HG02970 (cell line): ENCODE data around the gene KRT27.
"Not testable (repeated sequence)": the region's sequence is repeated elsewhere in the genome, so short reads cannot be mapped to it uniquely, and the experiment has no call there.

Source experiments
- ATAC-seq: cut with Tn5 transposase; IDR thresholded peaks from one replicate; pipeline ENCODE4 v1.9.1; 2021; ENCODE audit warnings: mild to moderate bottlenecking, moderate library complexity, moderate number of reproducible peaks; ENCODE audit not compliant: unreplicated experiment, low FRiP score

KRT27 gene

DNA sequence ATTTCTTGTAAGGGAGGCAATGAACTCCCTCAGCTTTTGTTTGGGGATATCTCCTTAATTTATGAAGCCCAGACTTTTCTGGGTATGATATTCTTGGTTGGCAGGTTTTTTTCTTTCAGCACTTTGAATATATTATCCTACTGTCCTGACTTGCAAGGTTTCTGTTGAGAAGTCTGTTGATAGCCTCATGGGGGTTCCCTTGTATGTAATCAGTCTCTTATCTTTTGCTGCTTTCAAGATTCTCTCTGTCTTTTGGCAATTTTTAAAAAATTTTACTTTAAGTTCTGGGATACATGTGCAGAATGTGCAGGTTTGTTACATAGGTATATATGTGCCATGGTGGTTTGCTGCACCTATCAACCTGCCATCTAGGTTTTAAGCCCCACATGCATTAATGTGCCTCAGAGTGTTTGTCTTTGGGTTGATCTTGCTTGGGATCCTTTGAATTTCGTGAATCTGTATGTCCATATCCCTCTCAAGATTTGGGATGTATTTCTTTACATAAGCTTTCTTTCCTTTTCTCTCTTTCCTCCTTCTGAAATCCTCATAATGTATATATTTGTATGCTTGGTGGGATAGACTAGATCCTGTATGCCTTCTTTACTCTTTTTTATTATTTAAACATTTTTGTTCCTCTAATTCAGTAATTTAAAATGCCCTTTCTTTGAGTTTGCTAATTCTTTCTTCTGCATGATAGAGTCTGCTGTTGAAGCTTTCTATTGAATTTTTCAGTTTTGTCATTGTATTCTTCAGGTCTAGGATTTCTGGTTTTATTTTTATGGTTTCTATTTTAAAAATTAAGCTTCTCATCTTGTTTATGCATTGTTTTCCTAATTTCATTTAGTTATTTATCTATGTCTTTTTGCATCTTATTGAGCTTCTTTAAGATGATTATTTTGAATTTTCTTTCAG, 22.0 kb downstream of the KRT27 start:
- no peak for ATAC-seq

DNA sequence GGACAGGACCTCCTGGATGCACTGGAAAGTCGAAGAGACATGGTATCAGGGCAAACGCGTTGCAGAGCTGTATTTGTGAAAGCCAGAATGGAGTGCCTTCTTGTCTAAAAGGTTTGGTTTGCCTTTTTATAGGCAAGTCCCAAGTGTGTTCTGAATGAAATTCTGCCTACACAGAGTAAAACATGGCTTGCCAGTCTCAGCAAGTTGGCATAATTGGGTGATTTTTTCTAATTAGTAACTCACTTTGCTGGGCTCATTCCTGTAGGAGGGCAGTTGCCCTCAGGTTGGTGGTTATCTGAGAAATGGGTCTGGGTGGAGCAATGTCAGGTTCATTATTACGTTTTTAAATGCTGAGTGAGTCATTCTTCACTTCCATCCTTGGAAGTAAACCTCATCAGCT, 27.1 kb downstream of the KRT27 start, which contains the start of gene KRT25:
TSS of gene KRT25 (minus strand) at position 101 of the 400 bp plus-strand sequence. CDS start at position 41, 60 bp downstream.
- ATAC-seq, result no peak

DNA sequence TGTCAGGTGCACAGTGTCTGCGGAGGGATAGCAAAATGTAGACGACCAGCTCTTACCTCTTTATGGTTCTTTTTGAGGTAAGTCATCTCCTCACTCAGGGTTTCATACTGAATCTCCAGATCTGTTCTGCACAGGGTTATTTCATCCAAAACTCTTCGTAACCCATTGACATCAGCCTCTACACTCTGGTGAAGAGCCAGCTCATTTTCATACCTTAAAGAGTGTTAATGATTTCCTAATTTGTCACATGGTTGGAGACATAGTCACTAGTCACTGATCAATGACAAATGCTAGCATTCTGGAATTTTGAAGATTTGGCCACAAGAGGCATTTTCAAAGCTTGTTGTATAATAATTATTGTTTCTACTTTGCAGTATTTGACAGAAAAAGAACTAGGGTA, 28.5 kb downstream of the KRT27 start:
- ATAC-seq, result no peak

DNA sequence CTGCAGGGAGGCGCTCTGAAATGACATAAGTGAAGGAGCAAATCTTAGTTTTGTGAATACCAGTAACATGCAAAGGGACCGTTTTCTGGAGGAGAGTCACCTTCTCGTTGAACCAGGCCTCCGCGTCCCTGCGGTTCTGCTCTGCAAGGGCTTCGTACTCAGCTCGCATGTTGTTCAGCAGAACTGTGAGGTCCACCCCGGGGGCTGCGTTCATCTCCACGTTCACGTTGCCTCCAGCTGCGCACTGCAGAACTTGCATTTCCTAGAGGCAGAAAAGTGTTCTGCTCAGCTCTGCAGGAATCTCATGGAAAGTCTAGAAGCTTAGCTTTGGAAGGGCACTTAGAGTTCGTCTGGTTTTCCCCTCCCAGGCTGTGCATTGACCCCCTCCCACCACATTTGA, 31.3 kb downstream of the KRT27 start:
- no peak for ATAC-seq

DNA sequence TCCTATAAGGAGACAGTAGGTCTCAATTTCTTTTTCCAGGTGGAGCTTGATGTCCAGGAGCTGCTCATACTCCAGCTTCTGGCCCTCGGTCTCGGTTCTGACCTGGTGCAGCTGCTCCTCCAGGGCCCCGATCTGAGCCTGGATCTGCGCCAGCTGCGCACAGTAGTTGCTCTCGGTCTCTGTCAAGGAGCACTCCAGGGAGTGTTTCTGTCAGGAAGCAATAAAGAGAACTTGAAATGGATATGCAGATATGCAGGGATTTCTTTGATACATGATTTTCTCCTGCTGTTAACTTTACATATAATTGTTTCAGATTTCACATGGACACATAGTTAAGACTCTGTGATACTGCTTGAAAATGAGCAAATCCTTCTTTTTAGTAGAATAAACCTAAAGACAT, 32.0 kb downstream of the KRT27 start:
- ATAC-seq, result no peak

DNA sequence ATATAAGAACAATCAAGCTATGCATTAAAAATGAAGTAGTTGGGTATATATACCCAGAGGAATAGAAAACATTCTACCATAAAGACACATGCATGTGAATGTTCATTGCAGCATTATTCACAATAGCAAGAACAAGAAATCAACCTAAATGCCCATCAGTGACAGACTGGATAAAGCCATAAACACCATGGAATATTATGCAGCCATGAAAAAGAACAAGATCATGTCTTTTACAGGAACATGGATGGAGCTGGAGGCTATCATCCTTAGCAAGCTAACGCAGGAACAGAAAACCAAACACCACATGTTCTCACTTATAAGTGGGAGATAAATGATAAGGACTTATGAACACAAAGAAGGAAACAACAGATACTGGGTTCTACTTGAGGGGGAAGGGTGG, 33.7 kb downstream of the KRT27 start:
- ATAC-seq, result not testable (repeated sequence)

DNA sequence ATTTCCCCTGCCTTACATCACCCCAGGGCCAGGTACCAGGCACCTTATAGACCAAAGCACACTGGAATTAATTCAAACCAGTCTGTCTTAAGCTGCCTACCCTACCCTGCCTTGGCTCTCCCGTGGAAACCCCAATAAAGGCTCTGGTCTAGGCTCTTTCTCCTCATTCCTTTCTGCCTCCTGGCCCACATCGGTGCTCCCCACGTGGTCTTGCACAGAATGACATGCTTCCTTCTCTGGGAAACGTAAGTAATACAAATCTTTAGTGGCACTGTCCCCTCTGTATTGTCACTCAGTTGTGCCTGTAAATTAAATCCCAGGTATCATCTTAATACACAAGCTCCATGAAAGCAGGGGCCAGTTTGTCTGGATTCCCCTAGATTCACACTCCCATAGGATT, 43.8 kb downstream of the KRT27 start:
- no peak for ATAC-seq

DNA sequence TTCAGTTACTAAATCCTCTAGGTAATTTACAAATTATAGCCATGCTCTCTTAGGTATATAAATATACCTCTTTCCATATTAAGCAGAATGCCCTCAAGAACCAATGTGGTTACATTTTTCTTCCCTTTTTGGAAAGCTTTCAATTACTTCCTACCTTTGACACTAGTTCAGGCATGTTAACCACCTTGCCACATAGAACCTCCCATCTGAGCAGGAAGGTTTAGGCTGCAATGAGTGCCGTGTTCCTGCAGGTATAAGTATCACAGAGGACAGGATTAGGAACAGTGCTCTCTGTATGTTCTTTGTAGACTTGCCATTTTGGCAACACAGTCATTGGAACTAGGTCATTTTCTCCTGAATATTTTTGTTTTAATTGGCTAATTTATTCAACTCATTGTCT, 47.3 kb downstream of the KRT27 start:
- no peak for ATAC-seq

DNA sequence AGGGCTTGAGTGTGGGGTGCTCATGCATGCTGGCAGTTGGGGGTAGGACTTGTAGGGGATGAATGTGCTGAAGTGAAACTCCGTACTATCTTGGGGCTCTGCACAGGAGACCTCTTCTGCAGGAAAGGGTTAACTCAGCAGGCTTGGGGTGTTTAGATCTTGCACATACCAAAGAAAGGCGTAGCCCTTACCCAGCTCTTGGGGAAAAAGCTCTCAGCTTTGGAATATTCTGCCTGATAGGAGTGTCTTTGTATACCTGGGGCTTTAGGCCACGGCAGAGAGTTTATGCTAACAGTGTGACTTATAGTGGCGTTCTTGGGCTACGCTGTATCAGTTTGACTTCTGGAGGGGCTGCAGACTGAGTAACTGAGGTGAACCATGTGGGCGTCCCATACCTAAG, 48.3 kb downstream of the KRT27 start:
- ATAC-seq, result no peak

DNA sequence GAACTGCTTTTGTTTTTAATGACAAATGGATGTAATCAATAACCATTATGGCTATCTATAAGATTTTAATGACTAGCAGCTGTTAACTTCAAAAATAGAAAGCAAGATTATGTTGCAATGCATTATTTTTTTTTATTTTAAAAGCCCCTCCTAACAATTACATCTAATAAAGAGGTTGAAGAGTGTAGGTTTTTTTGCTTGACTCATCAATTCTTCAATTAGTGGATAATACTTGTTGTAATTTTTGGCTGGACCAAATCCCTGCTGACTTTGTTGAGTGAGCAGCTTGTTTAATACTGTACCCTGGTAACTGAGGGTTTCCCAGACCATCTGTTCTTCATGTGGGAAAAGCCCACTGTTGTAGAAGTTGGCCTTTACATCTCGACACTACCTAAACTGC, 51.4 kb downstream of the KRT27 start:
- ATAC-seq, result no peak

DNA sequence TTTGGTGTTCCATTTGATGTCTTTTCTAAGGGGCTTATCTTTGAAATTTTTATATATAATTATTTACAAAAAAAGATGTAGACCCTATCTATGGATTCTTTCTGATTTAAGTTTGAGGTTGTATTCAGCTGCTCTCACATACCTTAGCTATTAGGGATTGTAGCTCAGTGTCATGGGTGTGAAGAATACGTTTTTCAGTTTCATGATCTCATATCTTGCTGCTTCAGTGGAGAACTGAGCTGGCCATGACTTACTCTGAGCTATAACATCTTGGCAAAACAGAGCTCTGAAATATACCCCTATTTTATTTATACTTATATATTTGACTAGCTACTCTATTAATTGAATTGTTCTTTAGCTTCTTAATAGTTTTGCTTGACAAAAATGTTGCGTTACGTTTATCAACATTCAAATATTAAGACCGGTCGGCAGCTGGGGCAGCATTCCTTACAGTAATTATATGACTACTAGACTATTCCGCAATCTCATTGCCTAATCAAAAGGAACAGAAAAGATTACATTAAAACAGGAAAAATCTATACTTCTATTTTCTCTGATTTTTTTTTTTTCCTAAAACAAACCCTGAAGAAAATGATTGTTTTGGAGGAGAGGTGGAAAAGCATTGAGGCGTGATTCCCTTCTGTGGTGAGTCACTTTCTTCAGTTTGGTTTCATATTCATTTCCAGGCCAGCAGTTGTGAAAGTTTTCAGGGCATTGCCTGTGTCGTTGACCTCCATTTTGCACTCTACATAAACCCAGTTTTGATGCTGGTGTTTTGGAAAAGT, 54.7 kb downstream of the KRT27 start:
- no peak for ATAC-seq

DNA sequence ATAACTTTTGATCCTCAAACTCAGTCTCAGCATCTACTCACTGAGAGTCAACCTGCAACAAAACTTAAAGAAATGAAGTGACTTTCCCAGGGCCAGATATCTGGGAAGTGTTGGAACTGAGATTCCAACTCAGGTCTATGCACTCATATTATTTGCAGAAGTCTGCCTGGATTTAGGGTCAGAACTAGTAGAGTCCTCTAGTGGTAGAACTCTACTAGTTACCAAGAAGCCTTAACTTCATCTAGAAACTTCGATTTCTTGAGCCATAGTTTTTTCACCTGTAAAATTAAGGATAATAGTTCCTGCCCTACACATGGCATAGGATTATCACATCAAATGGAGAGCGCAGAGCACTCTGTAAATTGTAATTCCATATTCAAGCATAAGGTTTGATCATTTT, 55.4 kb downstream of the KRT27 start:
- no peak for ATAC-seq
